ENCODE results near the gene STK40.
A peak's percentile ranks its signal among the peaks of the same experiment; 100 is the strongest.

The STK40 gene

DNA sequence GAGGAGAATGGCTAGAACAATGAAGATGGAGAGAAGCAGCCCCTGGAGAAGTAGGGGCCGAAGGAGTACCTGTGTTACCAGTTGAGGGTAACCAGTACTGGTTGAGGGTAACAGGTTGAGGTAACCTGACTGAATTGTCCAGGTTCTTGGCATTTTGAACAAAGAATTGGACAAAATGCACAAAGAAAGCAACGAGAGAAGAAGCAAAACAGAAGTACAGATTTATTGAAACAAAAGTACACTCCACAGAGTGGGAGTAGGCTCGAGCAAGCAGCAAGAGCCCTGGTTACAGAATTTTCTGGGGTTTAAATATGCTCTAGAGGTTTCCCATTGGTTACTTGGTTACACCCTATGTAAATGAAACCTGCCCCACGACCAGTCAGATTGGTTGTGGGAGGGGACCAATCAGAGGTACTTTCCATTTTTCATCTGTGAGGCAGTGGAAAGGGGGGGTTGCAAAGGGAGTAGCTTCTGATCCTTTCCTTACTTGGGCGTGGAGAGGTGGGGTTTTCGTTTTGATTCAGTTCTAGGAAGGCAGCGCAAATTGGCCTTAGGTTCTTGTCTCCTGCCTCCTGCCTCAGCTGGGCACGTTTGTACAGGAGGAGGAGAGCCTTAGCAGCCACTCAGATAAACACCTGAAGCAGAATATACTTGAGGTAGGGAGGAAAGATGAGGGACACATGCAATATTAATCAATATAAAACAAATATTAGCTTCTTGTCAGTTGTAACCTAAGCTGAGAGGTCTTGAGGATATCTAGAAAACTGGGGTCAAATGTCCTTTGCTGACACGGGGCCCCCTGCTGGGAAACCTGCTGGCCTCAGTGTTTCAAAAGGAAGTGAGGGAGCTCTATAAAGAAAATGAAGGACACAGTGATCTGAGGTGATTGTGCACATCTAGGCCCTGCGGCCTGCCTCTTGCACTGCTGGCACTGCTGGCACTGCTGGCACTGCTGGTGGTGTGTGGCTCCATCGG lies 26.2 kb upstream of the STK40 start:
- Histone ChIP-seq H2BK5ac (ENCODE audit: low read depth, low read length, poor library complexity) (no peak overlapping the region), H3K79me2 (ENCODE audit: control insufficient read depth, insufficient read depth, low read length, poor library complexity) (no peaks in the 10 kb centered on the region), H3K9me3 (ENCODE audit: insufficient read depth, low read depth, low read length) (peaks cover 2% of the 10 kb centered on the region), H4K8ac (ENCODE audit: low read depth, low read length) (no peak overlapping the region), H2BK12ac (ENCODE audit: low read length) (no peak overlapping the region), H2BK120ac (ENCODE audit: insufficient read depth, low read length, poor library complexity) (no peak overlapping the region), H2AFZ (ENCODE audit: insufficient read depth, low read length, poor library complexity) (no peak overlapping the region), H3K79me1 (ENCODE audit: low read length) (no peaks in the 10 kb centered on the region), H3K18ac (ENCODE audit: low read length) (no peak overlapping the region), H3K4me2 (ENCODE audit: low read length) (no peak overlapping the region), H4K12ac (ENCODE audit: low read depth, low read length) (no peak overlapping the region), H3K4ac (ENCODE audit: low read depth, low read length) (no peak overlapping the region), H3K4me1 (ENCODE audit: control insufficient read depth in 1 of 2, insufficient read depth in 2 of 2, low read length in 2 of 2) (peaks cover 0 to 8% of the 10 kb centered on the region in 2 experiments), H3K4me3 (ENCODE audit: low read depth, low read length) (no peak overlapping the region), H3K23ac (ENCODE audit: low read length) (no peak overlapping the region), H3K27ac (ENCODE audit: low read depth, low read length) (no peak overlapping the region), H3K36me3 (ENCODE audit: control insufficient read depth in 1 of 2, insufficient read depth in 2 of 2, low read length in 2 of 2) (peaks cover 0 to 5% of the 10 kb centered on the region in 2 experiments), H2AK5ac (ENCODE audit: low read length) (no peak overlapping the region), H4K91ac (ENCODE audit: low read depth, low read length) (no peak overlapping the region), H3K9ac (ENCODE audit: low read length) (no peak overlapping the region), H3K27me3 (ENCODE audit: insufficient read depth, low read length) (no peaks in the 10 kb centered on the region), H3K14ac (ENCODE audit: low read length) (no peak overlapping the region)
- no CpG with 5 or more reads among the region's 11 CpGs for WGBS (ENCODE audit: extremely low coverage, insufficient coverage, insufficient read length)
- DNase-seq, result peak; percentile 38 to 50

DNA sequence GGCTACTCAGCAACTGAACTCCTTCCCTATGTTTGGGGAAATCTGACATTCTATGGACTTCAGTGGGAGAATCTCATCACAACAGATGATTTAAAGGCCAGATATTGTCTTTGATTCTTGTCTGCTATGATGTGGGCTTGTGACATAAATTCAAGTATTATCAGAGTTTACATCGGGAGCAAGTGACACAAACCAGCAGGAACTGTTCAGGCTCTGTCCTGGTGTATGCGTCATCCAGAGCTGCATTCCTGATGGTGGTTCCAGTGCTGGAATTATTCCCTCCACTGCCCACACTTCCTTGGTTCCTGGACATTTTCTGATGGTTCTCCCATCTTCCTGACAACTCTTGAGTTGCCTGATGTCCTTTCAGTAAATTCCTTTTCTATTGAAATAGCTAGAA lies 22.8 kb upstream of the STK40 start:
- H3K9me3 ChIP-seq (ENCODE audit: insufficient read depth, low read depth, low read length), result no peaks in the 10 kb centered on the region

DNA sequence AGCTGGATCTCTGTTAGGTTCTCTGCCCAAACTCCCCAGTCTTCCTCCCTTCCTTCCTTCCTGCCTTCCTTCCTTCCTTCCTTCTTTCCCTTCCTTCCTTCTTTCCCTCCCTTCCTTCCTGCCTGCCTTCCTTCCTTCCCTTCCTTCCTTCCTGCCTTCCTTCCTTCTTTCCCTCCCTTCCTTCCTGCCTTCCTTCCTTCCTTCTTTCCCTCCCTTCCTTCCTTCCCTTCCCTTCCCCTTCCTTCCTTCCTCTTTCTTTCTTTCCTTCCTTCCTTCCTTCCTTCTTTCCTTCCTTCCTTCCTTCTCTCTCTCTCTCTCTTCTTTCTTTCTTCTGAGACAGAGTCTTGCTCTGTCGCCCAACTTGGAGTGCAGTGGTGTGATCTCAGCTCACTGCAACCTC lies 20.7 kb upstream of the STK40 start:
- Histone ChIP-seq H3K36me3 (ENCODE audit: control insufficient read depth in 1 of 2, insufficient read depth in 2 of 2, low read length in 2 of 2) (peaks cover 0 to 2% of the 10 kb centered on the region in 2 experiments), H3K27ac (ENCODE audit: low read depth, low read length) (no peak overlapping the region), H2BK5ac (ENCODE audit: low read depth, low read length, poor library complexity) (no peak overlapping the region), H3K4ac (ENCODE audit: low read depth, low read length) (no peak overlapping the region), H4K12ac (ENCODE audit: low read depth, low read length) (no peak overlapping the region), H3K79me1 (ENCODE audit: low read length) (peaks cover 4% of the 10 kb centered on the region), H3K4me2 (ENCODE audit: low read length) (no peak overlapping the region), H4K8ac (ENCODE audit: low read depth, low read length) (no peak overlapping the region), H2BK12ac (ENCODE audit: low read length) (no peak overlapping the region), H2AFZ (ENCODE audit: insufficient read depth, low read length, poor library complexity) (no peak overlapping the region), H4K91ac (ENCODE audit: low read depth, low read length) (no peak overlapping the region), H3K23ac (ENCODE audit: low read length) (no peak overlapping the region), H2AK5ac (ENCODE audit: low read length) (no peak overlapping the region), H3K14ac (ENCODE audit: low read length) (no peak overlapping the region), H3K18ac (ENCODE audit: low read length) (no peak overlapping the region), H3K4me3 (ENCODE audit: low read depth, low read length) (no peak overlapping the region), H3K9me3 (ENCODE audit: insufficient read depth, low read depth, low read length) (no peaks in the 10 kb centered on the region), H3K4me1 (ENCODE audit: control insufficient read depth in 1 of 2, insufficient read depth in 2 of 2, low read length in 2 of 2) (peaks cover 4 to 15% of the 10 kb centered on the region in 2 experiments), H3K9ac (ENCODE audit: low read length) (no peak overlapping the region), H3K27me3 (ENCODE audit: insufficient read depth, low read length) (no peaks in the 10 kb centered on the region), H3K79me2 (ENCODE audit: control insufficient read depth, insufficient read depth, low read length, poor library complexity) (no peaks in the 10 kb centered on the region), H2BK120ac (ENCODE audit: insufficient read depth, low read length, poor library complexity) (no peak overlapping the region)
- no peak for DNase-seq
- no CpG with 5 or more reads among the region's 1 CpG for WGBS (ENCODE audit: extremely low coverage, insufficient coverage, insufficient read length)

More for the DNA sequence above, 22.8 kb upstream of the STK40 start:
- Histone ChIP-seq H3K4ac (ENCODE audit: low read depth, low read length) (no peak overlapping the region), H3K4me2 (ENCODE audit: low read length) (no peak overlapping the region), H2AFZ (ENCODE audit: insufficient read depth, low read length, poor library complexity) (no peak overlapping the region), H2AK5ac (ENCODE audit: low read length) (no peak overlapping the region), H3K23ac (ENCODE audit: low read length) (no peak overlapping the region), H3K79me2 (ENCODE audit: control insufficient read depth, insufficient read depth, low read length, poor library complexity) (no peaks in the 10 kb centered on the region), H4K91ac (ENCODE audit: low read depth, low read length) (no peak overlapping the region), H2BK12ac (ENCODE audit: low read length) (no peak overlapping the region), H3K79me1 (ENCODE audit: low read length) (no peaks in the 10 kb centered on the region), H3K27ac (ENCODE audit: low read depth, low read length) (peak overlapping the region; percentile 45), H4K12ac (ENCODE audit: low read depth, low read length) (no peak overlapping the region), H2BK5ac (ENCODE audit: low read depth, low read length, poor library complexity) (no peak overlapping the region), H3K36me3 (ENCODE audit: control insufficient read depth in 1 of 2, insufficient read depth in 2 of 2, low read length in 2 of 2) (peaks cover 0 to 2% of the 10 kb centered on the region in 2 experiments), H3K4me3 (ENCODE audit: low read depth, low read length) (no peak overlapping the region), H3K9ac (ENCODE audit: low read length) (no peak overlapping the region), H4K8ac (ENCODE audit: low read depth, low read length) (no peak overlapping the region), H2BK120ac (ENCODE audit: insufficient read depth, low read length, poor library complexity) (no peak overlapping the region), H3K4me1 (ENCODE audit: control insufficient read depth in 1 of 2, insufficient read depth in 2 of 2, low read length in 2 of 2) (peaks cover 0 to 8% of the 10 kb centered on the region in 2 experiments), H3K18ac (ENCODE audit: low read length) (no peak overlapping the region), H3K14ac (ENCODE audit: low read length) (no peak overlapping the region), H3K27me3 (ENCODE audit: insufficient read depth, low read length) (no peaks in the 10 kb centered on the region)
- peak; percentile 90 to 95 for DNase-seq
- WGBS (ENCODE audit: extremely low coverage, insufficient coverage, insufficient read length), result no CpG with 5 or more reads among the region's 2 CpGs

DNA sequence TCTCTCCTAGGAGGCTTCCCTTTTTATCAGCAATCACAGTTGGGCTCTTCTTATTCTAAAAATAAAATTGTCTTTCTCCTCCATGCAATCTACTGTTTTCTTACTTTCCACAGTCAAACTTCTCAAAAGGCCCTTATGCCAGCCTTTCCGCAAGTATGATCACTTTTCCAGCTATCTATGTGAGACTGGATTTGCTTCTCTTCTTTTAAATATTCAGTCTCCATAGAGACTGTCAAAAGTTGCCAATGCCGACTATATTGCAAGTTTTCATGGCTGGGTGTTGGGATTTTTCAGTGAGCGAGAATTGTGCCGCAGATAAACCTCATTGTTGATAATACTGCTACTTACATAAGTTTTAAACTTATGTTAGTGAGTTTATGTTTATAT lies 16.8 kb upstream of the STK40 start:
- Histone ChIP-seq H3K14ac (ENCODE audit: low read length) (no peak overlapping the region), H3K27me3 (ENCODE audit: insufficient read depth, low read length) (no peaks in the 10 kb centered on the region), H2BK120ac (ENCODE audit: insufficient read depth, low read length, poor library complexity) (no peak overlapping the region), H3K4me3 (ENCODE audit: low read depth, low read length) (no peak overlapping the region), H4K91ac (ENCODE audit: low read depth, low read length) (no peak overlapping the region), H3K79me2 (ENCODE audit: control insufficient read depth, insufficient read depth, low read length, poor library complexity) (peaks cover 3% of the 10 kb centered on the region), H3K27ac (ENCODE audit: low read depth, low read length) (no peak overlapping the region), H3K9me3 (ENCODE audit: insufficient read depth, low read depth, low read length) (no peaks in the 10 kb centered on the region), H2BK5ac (ENCODE audit: low read depth, low read length, poor library complexity) (no peak overlapping the region), H3K9ac (ENCODE audit: low read length) (no peak overlapping the region), H3K4me1 (ENCODE audit: control insufficient read depth in 1 of 2, insufficient read depth in 2 of 2, low read length in 2 of 2) (peaks cover 10 to 11% of the 10 kb centered on the region in 2 experiments), H4K8ac (ENCODE audit: low read depth, low read length) (no peak overlapping the region), H3K23ac (ENCODE audit: low read length) (no peak overlapping the region), H2BK12ac (ENCODE audit: low read length) (no peak overlapping the region), H3K4me2 (ENCODE audit: low read length) (no peak overlapping the region), H3K4ac (ENCODE audit: low read depth, low read length) (no peak overlapping the region), H3K79me1 (ENCODE audit: low read length) (peaks cover 13% of the 10 kb centered on the region), H4K12ac (ENCODE audit: low read depth, low read length) (no peak overlapping the region), H3K18ac (ENCODE audit: low read length) (no peak overlapping the region), H2AK5ac (ENCODE audit: low read length) (no peak overlapping the region), H3K36me3 (ENCODE audit: control insufficient read depth in 1 of 2, insufficient read depth in 2 of 2, low read length in 2 of 2) (peaks cover 0 to 2% of the 10 kb centered on the region in 2 experiments), H2AFZ (ENCODE audit: insufficient read depth, low read length, poor library complexity) (no peak overlapping the region)
- no peak for DNase-seq
- no CpG with 5 or more reads among the region's 4 CpGs for WGBS (ENCODE audit: extremely low coverage, insufficient coverage, insufficient read length)

Measured in trophoblast cell (in vitro differentiated cells and primary cell).